ENCODE results near the gene AKAP12. TPM values are rescaled to one million over a fixed set of nuclear protein-coding genes. Genes with fewer than 3 reads are reported as not detected.

AKAP12 gene
- total and polyA plus RNA-seq, 5 donors = 14.0 to 48.6 (median 27.5) TPM

- Histone ChIP-seq H3K4me1 (ENCODE audit: control insufficient read depth, insufficient read depth, low read length) (no peaks in the 10 kb centered on the region), H3K27ac (ENCODE audit: low read length) (no peak overlapping the region), H3K27me3 (ENCODE audit: control insufficient read depth, insufficient read depth) (no peaks in the 10 kb centered on the region), H3K9me3 (ENCODE audit: control insufficient read depth, low read length) (no peaks in the 10 kb centered on the region), H3K4me3 (ENCODE audit: low read length) (no peak overlapping the region)
- DNase-seq = no peak
- WGBS = 82% methylated on average over 6 of the region's 6 CpGs
- no peak for ATAC-seq
- intact Hi-C loops (cut with DNase I) = no loop called here
Observed at GRCh38 chr6:151236668-151237401, 2.9 kb upstream of the AKAP12 start.

GRCh38 chr6:151240036-151240685 lies 394 bp downstream of the AKAP12 start:
- no peaks in the 10 kb centered on the region for H3K27me3 ChIP-seq (ENCODE audit: control insufficient read depth, insufficient read depth)
- intact Hi-C loops (cut with DNase I) = loop anchor here in 3 of 4 donors (10.0 kb wide), 3 partner anchors 85 to 225 kb away; no protein-coding TSS in a partner anchor
- under 1% methylated on average over 60 of the region's 60 CpGs for WGBS
- no peaks in the 10 kb centered on the region for H3K9me3 ChIP-seq (ENCODE audit: control insufficient read depth, low read length)
- peak; percentile 88 to 95 (median 91) for DNase-seq
- H3K27ac ChIP-seq (ENCODE audit: low read length) = peak overlapping the region; percentile 58
- peak overlapping the region; percentile 80 for H3K4me3 ChIP-seq (ENCODE audit: low read length)
- peak; percentile 89 to 92 for ATAC-seq
- no peaks in the 10 kb centered on the region for H3K4me1 ChIP-seq (ENCODE audit: control insufficient read depth, insufficient read depth, low read length)

- ATAC-seq (peak; percentile 56 to 60), DNase-seq (peak; percentile 70 to 84 (median 78))
- WGBS = under 1% methylated on average over 68 of the region's 68 CpGs
- peak overlapping the region; percentile 31 for H3K27ac ChIP-seq (ENCODE audit: low read length)
- intact Hi-C loops (cut with DNase I) = loop anchor here in 3 of 4 donors (10.0 kb wide), 3 partner anchors 84 to 226 kb away; no protein-coding TSS in a partner anchor
- no peaks in the 10 kb centered on the region for H3K27me3 ChIP-seq (ENCODE audit: control insufficient read depth, insufficient read depth)
- H3K4me3 ChIP-seq (ENCODE audit: low read length) = peak overlapping the region; percentile 80
- H3K9me3 ChIP-seq (ENCODE audit: control insufficient read depth, low read length) = no peaks in the 10 kb centered on the region
- H3K4me1 ChIP-seq (ENCODE audit: control insufficient read depth, insufficient read depth, low read length) = no peaks in the 10 kb centered on the region
Observed at GRCh38 chr6:151240791-151241642, 1.2 kb downstream of the AKAP12 start.

GRCh38 chr6:151241853-151242252 lies 2.1 kb downstream of the AKAP12 start:
- no peak for DNase-seq
- WGBS = 69% methylated on average over 5 of the region's 5 CpGs
- ATAC-seq = no peak
- H3K27me3 ChIP-seq (ENCODE audit: control insufficient read depth, insufficient read depth) = no peaks in the 10 kb centered on the region
- H3K4me1 ChIP-seq (ENCODE audit: control insufficient read depth, insufficient read depth, low read length) = no peaks in the 10 kb centered on the region
- H3K9me3 ChIP-seq (ENCODE audit: control insufficient read depth, low read length) = no peaks in the 10 kb centered on the region
- intact Hi-C loops (cut with DNase I) = loop anchor here in 3 of 4 donors (10.0 kb wide), 3 partner anchors 83 to 227 kb away; no protein-coding TSS in a partner anchor
- H3K4me3 ChIP-seq (ENCODE audit: low read length) = peak overlapping the region; percentile 80
- H3K27ac ChIP-seq (ENCODE audit: low read length) = no peak overlapping the region

DNA sequence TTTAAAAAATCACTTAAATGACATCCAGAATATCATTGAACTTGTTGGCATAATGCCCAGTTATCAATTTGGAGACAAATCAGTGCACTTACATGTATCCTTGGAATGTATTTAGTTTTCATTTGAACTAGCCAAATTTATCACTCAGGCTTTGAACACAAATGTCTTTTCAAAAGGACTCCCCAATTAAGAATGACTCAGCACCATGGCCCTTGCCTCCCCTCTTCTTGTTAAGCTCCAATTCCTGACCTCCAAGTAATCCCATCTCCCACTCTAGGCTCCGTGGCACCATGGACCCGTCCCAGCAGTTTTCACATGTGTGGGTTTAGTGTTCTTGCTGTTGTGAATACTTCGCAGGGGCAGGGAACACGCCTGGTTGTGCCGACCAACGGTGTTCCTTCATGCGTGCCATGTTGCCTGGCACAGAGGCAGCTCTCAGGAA lies 2.7 kb downstream of the AKAP12 start:
- Histone ChIP-seq H3K4me1 (ENCODE audit: control insufficient read depth, insufficient read depth, low read length) (no peaks in the 10 kb centered on the region), H3K27me3 (ENCODE audit: control insufficient read depth, insufficient read depth) (no peaks in the 10 kb centered on the region), H3K9me3 (ENCODE audit: control insufficient read depth, low read length) (no peaks in the 10 kb centered on the region), H3K4me3 (ENCODE audit: low read length) (peak overlapping the region; percentile 80), H3K27ac (ENCODE audit: low read length) (no peak overlapping the region)
- DNase-seq (no peak), ATAC-seq (no peak)
- WGBS = 80% methylated on average over 7 of the region's 7 CpGs
- intact Hi-C loops (cut with DNase I) = loop anchor here in 3 of 4 donors (10.0 kb wide), 3 partner anchors 82 to 228 kb away; no protein-coding TSS in a partner anchor

GRCh38 chr6:151243481-151243880 lies 3.7 kb downstream of the AKAP12 start:
- intact Hi-C loops (cut with DNase I) = loop anchor here in 3 of 4 donors (10.0 kb wide), 3 partner anchors 81 to 229 kb away; no protein-coding TSS in a partner anchor
- H3K27ac ChIP-seq (ENCODE audit: low read length) = no peak overlapping the region
- WGBS = 73% methylated on average over 5 of the region's 5 CpGs

GRCh38 chr6:151247490-151247889 lies 7.7 kb downstream of the AKAP12 start:
- H3K9me3 ChIP-seq (ENCODE audit: control insufficient read depth, low read length) = no peaks in the 10 kb centered on the region
- no peak overlapping the region for H3K4me3 ChIP-seq (ENCODE audit: low read length)
- H3K27me3 ChIP-seq (ENCODE audit: control insufficient read depth, insufficient read depth) = no peaks in the 10 kb centered on the region
- intact Hi-C loops (cut with DNase I) = loop anchor here in 3 of 4 donors (10.0 kb wide), 3 partner anchors 77 to 233 kb away; no protein-coding TSS in a partner anchor
- H3K27ac ChIP-seq (ENCODE audit: low read length) = no peak overlapping the region
- H3K4me1 ChIP-seq (ENCODE audit: control insufficient read depth, insufficient read depth, low read length) = no peaks in the 10 kb centered on the region
- DNase-seq (no peak), ATAC-seq (no peak)
- WGBS = 69% methylated on average over 6 of the region's 6 CpGs

More at GRCh38 chr6:151243481-151243880, 3.7 kb downstream of the AKAP12 start:
- H3K9me3 ChIP-seq (ENCODE audit: control insufficient read depth, low read length) = no peaks in the 10 kb centered on the region
- H3K27me3 ChIP-seq (ENCODE audit: control insufficient read depth, insufficient read depth) = no peaks in the 10 kb centered on the region
- H3K4me3 ChIP-seq (ENCODE audit: low read length) = no peak overlapping the region
- no peak for ATAC-seq
- no peaks in the 10 kb centered on the region for H3K4me1 ChIP-seq (ENCODE audit: control insufficient read depth, insufficient read depth, low read length)
- DNase-seq = no peak

GRCh38 chr6:151248295-151248694 lies 8.5 kb downstream of the AKAP12 start:
- intact Hi-C loops (cut with DNase I) = loop anchor here in 3 of 4 donors (10.0 kb wide), 3 partner anchors 77 to 233 kb away; no protein-coding TSS in a partner anchor
- H3K9me3 ChIP-seq (ENCODE audit: control insufficient read depth, low read length) = no peaks in the 10 kb centered on the region
- H3K4me3 ChIP-seq (ENCODE audit: low read length) = no peak overlapping the region
- DNase-seq (no peak), ATAC-seq (no peak)
- H3K4me1 ChIP-seq (ENCODE audit: control insufficient read depth, insufficient read depth, low read length) = no peaks in the 10 kb centered on the region
- WGBS = 97% methylated on average over 3 of the region's 3 CpGs
- no peak overlapping the region for H3K27ac ChIP-seq (ENCODE audit: low read length)
- no peaks in the 10 kb centered on the region for H3K27me3 ChIP-seq (ENCODE audit: control insufficient read depth, insufficient read depth)

DNA sequence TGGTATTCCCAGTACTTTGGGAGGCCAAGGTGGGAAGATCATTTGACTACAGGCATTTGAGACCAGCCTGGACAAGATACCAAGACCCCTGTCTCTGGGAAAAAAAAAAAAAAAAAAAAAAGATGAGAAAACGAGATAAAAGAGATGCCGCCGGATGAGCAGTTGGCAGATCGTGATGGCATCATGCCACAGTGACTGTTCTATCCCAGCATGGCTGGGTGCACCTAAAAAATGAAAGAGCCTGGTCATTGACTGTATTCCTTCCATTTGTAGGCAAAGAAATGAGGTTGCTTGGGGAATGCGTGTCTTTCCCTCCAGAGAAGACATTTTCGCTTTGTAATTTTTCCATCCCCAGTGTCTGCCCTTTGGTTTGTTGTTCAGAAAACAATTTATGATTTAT lies 12.9 kb downstream of the AKAP12 start:
- DNase-seq = no peak
- ATAC-seq = no peak
- H3K4me3 ChIP-seq (ENCODE audit: low read length) = no peak overlapping the region
- no peaks in the 10 kb centered on the region for H3K9me3 ChIP-seq (ENCODE audit: control insufficient read depth, low read length)
- no peaks in the 10 kb centered on the region for H3K4me1 ChIP-seq (ENCODE audit: control insufficient read depth, insufficient read depth, low read length)
- H3K27ac ChIP-seq (ENCODE audit: low read length) = no peak overlapping the region
- WGBS = 76% methylated on average over 6 of the region's 6 CpGs
- intact Hi-C loops (cut with DNase I) = no loop called here
- no peaks in the 10 kb centered on the region for H3K27me3 ChIP-seq (ENCODE audit: control insufficient read depth, insufficient read depth)

- ATAC-seq (no peak), DNase-seq (no peak)
- no peaks in the 10 kb centered on the region for H3K9me3 ChIP-seq (ENCODE audit: control insufficient read depth, low read length)
- no peaks in the 10 kb centered on the region for H3K4me1 ChIP-seq (ENCODE audit: control insufficient read depth, insufficient read depth, low read length)
- no peaks in the 10 kb centered on the region for H3K27me3 ChIP-seq (ENCODE audit: control insufficient read depth, insufficient read depth)
- H3K4me3 ChIP-seq (ENCODE audit: low read length) = no peak overlapping the region
- H3K27ac ChIP-seq (ENCODE audit: low read length) = no peak overlapping the region
- WGBS = 54% methylated on average over 14 of the region's 14 CpGs
- intact Hi-C loops (cut with DNase I) = no loop called here
Observed at GRCh38 chr6:151254451-151255081, 14.8 kb downstream of the AKAP12 start.
